ENCODE measurements around the gene CCDC77. TPM values are rescaled to one million over a fixed set of nuclear protein-coding genes. Genes with fewer than 3 reads are reported as not detected.

The CCDC77 gene
- total and polyA plus RNA-seq, 2 experiments from 2014 or later, result 24.7 to 26.7 TPM

DNA sequence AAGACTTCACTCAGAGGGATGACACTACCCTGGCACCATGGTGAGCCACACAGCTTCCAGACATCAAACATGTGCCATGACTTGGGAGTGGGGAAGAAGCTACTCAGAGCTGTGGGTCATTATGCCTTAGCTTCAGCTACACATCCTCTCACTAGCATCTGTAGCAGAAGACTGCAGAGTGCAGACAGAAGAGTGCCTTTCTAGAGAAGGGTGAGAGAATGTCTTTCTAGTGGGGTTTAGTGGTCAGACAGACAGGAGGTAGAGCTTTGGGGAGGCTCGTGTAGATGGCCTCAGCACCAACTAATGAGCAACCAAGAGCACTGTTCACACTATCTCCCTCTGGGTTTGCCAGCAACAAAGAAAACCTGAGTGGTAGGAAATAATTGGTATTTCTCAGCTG is 53.4 kb downstream of the CCDC77 start:
- Mint-ChIP-seq H3K9me3 (peaks cover 36% of the 10 kb centered on the region), H3K36me3 (ENCODE audit: low read depth) (peaks cover 20% of the 10 kb centered on the region), H3K4me3 (no peak overlapping the region), H3K27me3 (ENCODE audit: insufficient read depth, low read depth, poor library complexity) (peaks cover 32% of the 10 kb centered on the region), H3K27ac (no peak overlapping the region), H3K4me1 (peaks cover 4% of the 10 kb centered on the region)
- Histone ChIP-seq H3K36me3 (ENCODE audit: insufficient read depth) (no peaks in the 10 kb centered on the region), H3K4me3 (no peak overlapping the region), H3K4me2 (no peak overlapping the region), H2AFZ (no peak overlapping the region), H3K79me2 (replicated peaks; ENCODE audit: insufficient read depth) (no peaks in the 10 kb centered on the region), H3K27me3 (ENCODE audit: insufficient read depth) (peaks cover 24% of the 10 kb centered on the region), H3K9me2 (ENCODE audit: insufficient read depth) (no peaks in the 10 kb centered on the region), H3F3A (replicated peaks; ENCODE audit: low read depth) (peaks cover 12% of the 10 kb centered on the region), H4K20me1 (replicated peaks; ENCODE audit: insufficient read depth) (no peaks in the 10 kb centered on the region), H3K27ac (ENCODE audit: low read depth) (no peak overlapping the region), H3K4me1 (ENCODE audit: insufficient read depth) (no peaks in the 10 kb centered on the region)
- TF ChIP-seq EZH2 (IDR thresholded peaks at IDR 0.05; ENCODE audit: low read depth, unreplicated experiment) (no peak), CREB1 (CRISPR knock-in tag; IDR thresholded peaks at IDR 0.05; ENCODE audit: low read depth) (no peak), ZNF331 (CRISPR knock-in tag; IDR thresholded peaks at IDR 0.05; ENCODE audit: low read depth) (no peak), ZNF114 (CRISPR knock-in tag; IDR thresholded peaks at IDR 0.05) (no peak), EZH2phosphoT487 (IDR thresholded peaks at IDR 0.05; ENCODE audit: unreplicated experiment) (no peak)
- TF ChIP-seq, protein P1, sequence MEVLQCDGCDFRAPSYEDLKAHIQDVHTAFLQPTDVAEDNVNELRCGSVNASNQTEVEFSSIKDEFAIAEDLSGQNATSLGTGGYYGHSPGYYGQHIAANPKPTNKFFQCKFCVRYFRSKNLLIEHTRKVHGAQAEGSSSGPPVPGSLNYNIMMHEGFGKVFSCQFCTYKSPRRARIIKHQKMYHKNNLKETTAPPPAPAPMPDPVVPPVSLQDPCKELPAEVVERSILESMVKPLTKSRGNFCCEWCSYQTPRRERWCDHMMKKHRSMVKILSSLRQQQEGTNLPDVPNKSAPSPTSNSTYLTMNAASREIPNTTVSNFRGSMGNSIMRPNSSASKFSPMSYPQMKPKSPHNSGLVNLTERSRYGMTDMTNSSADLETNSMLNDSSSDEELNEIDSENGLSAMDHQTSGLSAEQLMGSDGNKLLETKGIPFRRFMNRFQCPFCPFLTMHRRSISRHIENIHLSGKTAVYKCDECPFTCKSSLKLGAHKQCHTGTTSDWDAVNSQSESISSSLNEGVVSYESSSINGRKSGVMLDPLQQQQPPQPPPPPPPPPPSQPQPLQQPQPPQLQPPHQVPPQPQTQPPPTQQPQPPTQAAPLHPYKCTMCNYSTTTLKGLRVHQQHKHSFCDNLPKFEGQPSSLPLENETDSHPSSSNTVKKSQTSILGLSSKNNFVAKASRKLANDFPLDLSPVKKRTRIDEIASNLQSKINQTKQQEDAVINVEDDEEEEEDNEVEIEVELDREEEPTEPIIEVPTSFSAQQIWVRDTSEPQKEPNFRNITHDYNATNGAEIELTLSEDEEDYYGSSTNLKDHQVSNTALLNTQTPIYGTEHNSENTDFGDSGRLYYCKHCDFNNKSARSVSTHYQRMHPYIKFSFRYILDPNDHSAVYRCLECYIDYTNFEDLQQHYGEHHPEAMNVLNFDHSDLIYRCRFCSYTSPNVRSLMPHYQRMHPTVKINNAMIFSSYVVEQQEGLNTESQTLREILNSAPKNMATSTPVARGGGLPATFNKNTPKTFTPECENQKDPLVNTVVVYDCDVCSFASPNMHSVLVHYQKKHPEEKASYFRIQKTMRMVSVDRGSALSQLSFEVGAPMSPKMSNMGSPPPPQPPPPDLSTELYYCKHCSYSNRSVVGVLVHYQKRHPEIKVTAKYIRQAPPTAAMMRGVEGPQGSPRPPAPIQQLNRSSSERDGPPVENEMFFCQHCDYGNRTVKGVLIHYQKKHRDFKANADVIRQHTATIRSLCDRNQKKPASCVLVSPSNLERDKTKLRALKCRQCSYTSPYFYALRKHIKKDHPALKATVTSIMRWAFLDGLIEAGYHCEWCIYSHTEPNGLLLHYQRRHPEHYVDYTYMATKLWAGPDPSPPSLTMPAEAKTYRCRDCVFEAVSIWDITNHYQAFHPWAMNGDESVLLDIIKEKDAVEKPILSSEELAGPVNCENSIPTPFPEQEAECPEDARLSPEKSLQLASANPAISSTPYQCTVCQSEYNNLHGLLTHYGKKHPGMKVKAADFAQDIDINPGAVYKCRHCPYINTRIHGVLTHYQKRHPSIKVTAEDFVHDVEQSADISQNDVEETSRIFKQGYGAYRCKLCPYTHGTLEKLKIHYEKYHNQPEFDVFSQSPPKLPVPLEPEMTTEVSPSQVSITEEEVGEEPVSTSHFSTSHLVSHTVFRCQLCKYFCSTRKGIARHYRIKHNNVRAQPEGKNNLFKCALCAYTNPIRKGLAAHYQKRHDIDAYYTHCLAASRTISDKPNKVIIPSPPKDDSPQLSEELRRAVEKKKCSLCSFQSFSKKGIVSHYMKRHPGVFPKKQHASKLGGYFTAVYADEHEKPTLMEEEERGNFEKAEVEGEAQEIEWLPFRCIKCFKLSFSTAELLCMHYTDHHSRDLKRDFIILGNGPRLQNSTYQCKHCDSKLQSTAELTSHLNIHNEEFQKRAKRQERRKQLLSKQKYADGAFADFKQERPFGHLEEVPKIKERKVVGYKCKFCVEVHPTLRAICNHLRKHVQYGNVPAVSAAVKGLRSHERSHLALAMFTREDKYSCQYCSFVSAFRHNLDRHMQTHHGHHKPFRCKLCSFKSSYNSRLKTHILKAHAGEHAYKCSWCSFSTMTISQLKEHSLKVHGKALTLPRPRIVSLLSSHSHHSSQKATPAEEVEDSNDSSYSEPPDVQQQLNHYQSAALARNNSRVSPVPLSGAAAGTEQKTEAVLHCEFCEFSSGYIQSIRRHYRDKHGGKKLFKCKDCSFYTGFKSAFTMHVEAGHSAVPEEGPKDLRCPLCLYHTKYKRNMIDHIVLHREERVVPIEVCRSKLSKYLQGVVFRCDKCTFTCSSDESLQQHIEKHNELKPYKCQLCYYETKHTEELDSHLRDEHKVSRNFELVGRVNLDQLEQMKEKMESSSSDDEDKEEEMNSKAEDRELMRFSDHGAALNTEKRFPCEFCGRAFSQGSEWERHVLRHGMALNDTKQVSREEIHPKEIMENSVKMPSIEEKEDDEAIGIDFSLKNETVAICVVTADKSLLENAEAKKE (CRISPR knock-in tag; IDR thresholded peaks at IDR 0.05), result no peak
- TF ChIP-seq, protein P2, sequence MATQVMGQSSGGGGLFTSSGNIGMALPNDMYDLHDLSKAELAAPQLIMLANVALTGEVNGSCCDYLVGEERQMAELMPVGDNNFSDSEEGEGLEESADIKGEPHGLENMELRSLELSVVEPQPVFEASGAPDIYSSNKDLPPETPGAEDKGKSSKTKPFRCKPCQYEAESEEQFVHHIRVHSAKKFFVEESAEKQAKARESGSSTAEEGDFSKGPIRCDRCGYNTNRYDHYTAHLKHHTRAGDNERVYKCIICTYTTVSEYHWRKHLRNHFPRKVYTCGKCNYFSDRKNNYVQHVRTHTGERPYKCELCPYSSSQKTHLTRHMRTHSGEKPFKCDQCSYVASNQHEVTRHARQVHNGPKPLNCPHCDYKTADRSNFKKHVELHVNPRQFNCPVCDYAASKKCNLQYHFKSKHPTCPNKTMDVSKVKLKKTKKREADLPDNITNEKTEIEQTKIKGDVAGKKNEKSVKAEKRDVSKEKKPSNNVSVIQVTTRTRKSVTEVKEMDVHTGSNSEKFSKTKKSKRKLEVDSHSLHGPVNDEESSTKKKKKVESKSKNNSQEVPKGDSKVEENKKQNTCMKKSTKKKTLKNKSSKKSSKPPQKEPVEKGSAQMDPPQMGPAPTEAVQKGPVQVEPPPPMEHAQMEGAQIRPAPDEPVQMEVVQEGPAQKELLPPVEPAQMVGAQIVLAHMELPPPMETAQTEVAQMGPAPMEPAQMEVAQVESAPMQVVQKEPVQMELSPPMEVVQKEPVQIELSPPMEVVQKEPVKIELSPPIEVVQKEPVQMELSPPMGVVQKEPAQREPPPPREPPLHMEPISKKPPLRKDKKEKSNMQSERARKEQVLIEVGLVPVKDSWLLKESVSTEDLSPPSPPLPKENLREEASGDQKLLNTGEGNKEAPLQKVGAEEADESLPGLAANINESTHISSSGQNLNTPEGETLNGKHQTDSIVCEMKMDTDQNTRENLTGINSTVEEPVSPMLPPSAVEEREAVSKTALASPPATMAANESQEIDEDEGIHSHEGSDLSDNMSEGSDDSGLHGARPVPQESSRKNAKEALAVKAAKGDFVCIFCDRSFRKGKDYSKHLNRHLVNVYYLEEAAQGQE (IDR thresholded peaks at IDR 0.05; ENCODE audit: unreplicated experiment), result no peak
- no peak for ATAC-seq
- DNase-seq (ENCODE audit: low spot score), result no peak

Measured in GM23338 (cell line).